Measurements from ENCODE around the gene MB.
"Not testable (repeated sequence)": the region's sequence is repeated elsewhere in the genome, so short reads cannot be mapped to it uniquely, and the experiment has no call there.

MB gene

GRCh38 chr22:35617137-35617755, at the start of gene MB:
Gene MB (minus strand): TSS chr22:35617329. CDS start chr22:35617257, 72 bp downstream.
- no peak for DNase-seq

- DNase-seq: not testable (repeated sequence)
Observed at GRCh38 chr22:35666699-35667098, 49.6 kb upstream of the MB start.

- no peak for DNase-seq
Observed at GRCh38 chr22:35664955-35665587, 47.9 kb upstream of the MB start.

GRCh38 chr22:35663371-35663770, 46.2 kb upstream of the MB start:
- DNase-seq: no peak

- peak in 1 of 3 experiments; percentile 3 for DNase-seq
Observed at GRCh38 chr22:35662914-35663313, 45.8 kb upstream of the MB start.

- no peak for DNase-seq
Observed at GRCh38 chr22:35661464-35661863, 44.3 kb upstream of the MB start.

GRCh38 chr22:35660291-35661127, 43.4 kb upstream of the MB start:
- DNase-seq: no peak

GRCh38 chr22:35657571-35658312, 40.6 kb upstream of the MB start:
- DNase-seq: no peak

GRCh38 chr22:35656284-35656752, 39.2 kb upstream of the MB start:
- DNase-seq: peak in 1 of 3 experiments; percentile 2

- DNase-seq: no peak
Observed at GRCh38 chr22:35653824-35654223, 36.7 kb upstream of the MB start.

GRCh38 chr22:35651085-35651484, 34.0 kb upstream of the MB start:
- DNase-seq: no peak

GRCh38 chr22:35649636-35650250, 32.6 kb upstream of the MB start:
- no peak for DNase-seq

- no peak for DNase-seq
Observed at GRCh38 chr22:35649026-35649553, 32.0 kb upstream of the MB start.

GRCh38 chr22:35648066-35649025, 31.2 kb upstream of the MB start, which contains the start of gene APOL6:
Gene APOL6 (plus strand): TSS chr22:35648446. CDS start chr22:35656426, 7,980 bp downstream.
- DNase-seq: peak in 1 of 3 experiments; percentile 6

GRCh38 chr22:35645646-35646045, 28.5 kb upstream of the MB start:
- no peak for DNase-seq

- no peak for DNase-seq
Observed at GRCh38 chr22:35643991-35644390, 26.9 kb upstream of the MB start.

- no peak for DNase-seq
Observed at GRCh38 chr22:35642305-35642741, 25.2 kb upstream of the MB start.

GRCh38 chr22:35641494-35642120, 24.5 kb upstream of the MB start:
- DNase-seq: no peak

GRCh38 chr22:35638410-35638809, 21.3 kb upstream of the MB start:
- no peak for DNase-seq

GRCh38 chr22:35638001-35638400, 20.9 kb upstream of the MB start:
- no peak for DNase-seq
